GM23338 (cell line): ENCODE data around the gene ATG7. TPM values are rescaled to one million over a fixed set of nuclear protein-coding genes. Genes with fewer than 3 reads are reported as not detected.

Source experiments
- ATAC-seq: fragments of 200-7000 bp; cut with Tn5 transposase; 3 replicates; pipeline ENCODE4 v1.9.1; 2020
- DNase-seq: peaks from one replicate; pipeline ENCODE4 v3.0.0-alpha.2; 2015; ENCODE audit warnings: low spot score
- H2AFZ ChIP-seq: fragments of 200-600 bp; sonication (generic); 2 replicates; pipeline ENCODE4 v1.8.0; 2016; ENCODE audit warnings: antibody characterized with exemption, mild to moderate bottlenecking, moderate library complexity
- H3F3A ChIP-seq: fragments of 200-600 bp; sonication (generic); replicated peaks from 2 replicates; pipeline ENCODE4 v1.8.0; 2017; ENCODE audit warnings: antibody characterized with exemption, mixed run types, low read depth
- H3K27ac ChIP-seq: fragments of 200-600 bp; sonication (generic); 2 replicates; pipeline ENCODE4 v1.6.1; 2016; ENCODE audit warnings: low read depth
- H3K27me3 ChIP-seq: fragments of 200-600 bp; sonication (generic); 2 replicates; pipeline ENCODE4 v1.8.0; 2016; ENCODE audit warnings: mild to moderate bottlenecking, mixed run types, moderate library complexity; ENCODE audit not compliant: insufficient read depth
- H3K36me3 ChIP-seq: fragments of 200-600 bp; sonication (generic); 2 replicates; pipeline ENCODE4 v1.8.0; 2016; ENCODE audit warnings: mild to moderate bottlenecking; ENCODE audit not compliant: insufficient read depth
- H3K4me1 ChIP-seq: fragments of 200-600 bp; sonication (generic); 2 replicates; pipeline ENCODE4 v1.8.0; 2016; ENCODE audit warnings: mild to moderate bottlenecking, moderate library complexity; ENCODE audit not compliant: insufficient read depth
- H3K4me2 ChIP-seq: fragments of 200-600 bp; sonication (generic); 2 replicates; pipeline ENCODE4 v1.7.1; 2017; ENCODE audit warnings: mixed run types
- H3K4me3 ChIP-seq: fragments of 200-600 bp; sonication (generic); 2 replicates; pipeline ENCODE4 v1.6.1; 2016; ENCODE audit warnings: mixed run types
- H3K79me2 ChIP-seq: fragments of 200-600 bp; sonication (generic); replicated peaks from 2 replicates; pipeline ENCODE4 v1.8.0; 2017; ENCODE audit warnings: mild to moderate bottlenecking; ENCODE audit not compliant: insufficient read depth
- H3K9me2 ChIP-seq: fragments of 200-600 bp; sonication (generic); 2 replicates; pipeline ENCODE4 v1.8.0; 2017; ENCODE audit not compliant: insufficient read depth
- H4K20me1 ChIP-seq: fragments of 200-600 bp; sonication (generic); replicated peaks from 2 replicates; pipeline ENCODE4 v1.8.0; 2017; ENCODE audit warnings: mild to moderate bottlenecking; ENCODE audit not compliant: insufficient read depth
- H3K27ac Mint-ChIP-seq: 2 replicates; pipeline ENCODE4 v1.8.0; 2020; ENCODE audit warnings: inconsistent platforms, mild to moderate bottlenecking, moderate library complexity, mixed read lengths
- H3K27me3 Mint-ChIP-seq: 3 replicates; pipeline ENCODE4 v1.8.0; 2022; ENCODE audit warnings: low read depth, mild to moderate bottlenecking, moderate library complexity, mixed read lengths, inconsistent platforms; ENCODE audit not compliant: insufficient read depth, poor library complexity
- H3K36me3 Mint-ChIP-seq: 3 replicates; pipeline ENCODE4 v1.8.0; 2021; ENCODE audit warnings: low read depth, mild to moderate bottlenecking, inconsistent platforms, moderate library complexity, mixed read lengths
- H3K4me1 Mint-ChIP-seq: 3 replicates; pipeline ENCODE4 v1.8.0; 2020; ENCODE audit warnings: mild to moderate bottlenecking, inconsistent platforms, mixed read lengths
- H3K4me3 Mint-ChIP-seq: 3 replicates; pipeline ENCODE4 v1.8.0; 2021; ENCODE audit warnings: moderate library complexity, mild to moderate bottlenecking, inconsistent platforms, mixed read lengths
- H3K9me3 Mint-ChIP-seq: 3 replicates; pipeline ENCODE4 v1.8.0; 2020; ENCODE audit warnings: moderate library complexity, mild to moderate bottlenecking, inconsistent platforms, mixed read lengths
- EZH2phosphoT487 ChIP-seq: fragments of 200-600 bp; sonication (generic); IDR thresholded peaks from one replicate; pipeline ENCODE4 v1.8.1; 2018; ENCODE audit warnings: antibody characterized with exemption; ENCODE audit not compliant: unreplicated experiment
- ZNF462 ChIP-seq: fragments of 250-450 bp; sonication (Bioruptor Pico); IDR thresholded peaks from 2 replicates; pipeline ENCODE4 v1.5.0; 2020; ENCODE audit warnings: mild to moderate bottlenecking, moderate library complexity
- polyA plus RNA-seq: library from polyadenylated mRNA; unstranded; fragments of >200 nt; fragmentation: Nextera tagmentation; extraction: Ambion mirVana; gene quantifications from 2 replicates; pipeline ENCODE4 v1.2.1, GENCODE V29; 2016
- total RNA-seq: library from RNA; depleted of rRNA; stranded (reverse); fragments of >200 nt; shearing (Covaris generic); gene quantifications from 2 replicates; pipeline ENCODE4 v1.2.3, GENCODE V29; 2014

The ATG7 gene
- total and polyA plus RNA-seq, 2 experiments from 2014 or later: 16.2 to 36.7 TPM

- H2AFZ ChIP-seq: no peak overlapping the region
- H3K36me3 Mint-ChIP-seq: peaks cover 22% of the 10 kb centered on the region; the same call in 2 of the 3 replicates
- H3K27ac ChIP-seq: no peak overlapping the region
- H3K27me3 ChIP-seq: no peaks in the 10 kb centered on the region
- peaks cover 11% of the 10 kb centered on the region for H4K20me1 ChIP-seq
- H3K36me3 ChIP-seq: no peaks in the 10 kb centered on the region; the same call in 1 of the 2 replicates
- H3K79me2 ChIP-seq: peaks cover 13% of the 10 kb centered on the region
- TF ChIP-seq ZNF462 (CRISPR knock-in tag) (no peak), EZH2phosphoT487 (no peak)
- H3K27me3 Mint-ChIP-seq: peaks cover 19% of the 10 kb centered on the region
- no peak for ATAC-seq
- no peaks in the 10 kb centered on the region for H3K9me2 ChIP-seq
- H3K27ac Mint-ChIP-seq: no peak overlapping the region
- no peak overlapping the region for H3K4me3 Mint-ChIP-seq
- no peaks in the 10 kb centered on the region for H3F3A ChIP-seq
- H3K4me3 ChIP-seq: no peak overlapping the region
- H3K9me3 Mint-ChIP-seq: no peaks in the 10 kb centered on the region; the same call in 2 of the 3 replicates
- DNase-seq: no peak
- peaks cover 14% of the 10 kb centered on the region for H3K4me1 Mint-ChIP-seq
- H3K4me1 ChIP-seq: no peaks in the 10 kb centered on the region; the same call in 1 of the 2 replicates
- H3K4me2 ChIP-seq: no peak overlapping the region
These were observed 291.6 kb downstream of the ATG7 start for GRCh38 chr3:11563865-11564185.

- no peaks in the 10 kb centered on the region for H3F3A ChIP-seq
- Mint-ChIP-seq H3K4me1 (peaks cover 14% of the 10 kb centered on the region), H3K9me3 (no peaks in the 10 kb centered on the region; the same call in 2 of the 3 replicates), H3K27me3 (peaks cover 19% of the 10 kb centered on the region), H3K27ac (no peak overlapping the region), H3K36me3 (peaks cover 20% of the 10 kb centered on the region; the same call in 2 of the 3 replicates), H3K4me3 (no peak overlapping the region)
- DNase-seq (no peak), ATAC-seq (no peak)
- no peak overlapping the region for H3K27ac ChIP-seq
- no peaks in the 10 kb centered on the region; the same call in 1 of the 2 replicates for H3K36me3 ChIP-seq
- H3K9me2 ChIP-seq: no peaks in the 10 kb centered on the region
- H3K4me3 ChIP-seq: no peak overlapping the region
- H3K27me3 ChIP-seq: no peaks in the 10 kb centered on the region
- no peaks in the 10 kb centered on the region; the same call in 1 of the 2 replicates for H3K4me1 ChIP-seq
- no peak overlapping the region for H2AFZ ChIP-seq
- peaks cover 15% of the 10 kb centered on the region for H3K79me2 ChIP-seq
- no peak overlapping the region for H3K4me2 ChIP-seq
- H4K20me1 ChIP-seq: peaks cover 11% of the 10 kb centered on the region
- no peak for TF ChIP-seq ZNF462 (CRISPR knock-in tag)
These were observed 292.4 kb downstream of the ATG7 start for GRCh38 chr3:11564577-11565001.
